HEK293T (cell line): ENCODE measurements around the gene DHRS1.

Source experiments
- FOXA1 ChIP-seq: fragments of 450-650 bp; IDR thresholded peaks from 2 replicates; pipeline ENCODE4 v1.6.1; 2016; ENCODE audit warnings: mild to moderate bottlenecking
- FOXK2 ChIP-seq: fragments of 450-650 bp; IDR thresholded peaks from 2 replicates; pipeline ENCODE4 v1.6.1; 2016; ENCODE audit warnings: mild to moderate bottlenecking
- NFRKB ChIP-seq: fragments of 450-650 bp; IDR thresholded peaks from 2 replicates; pipeline ENCODE4 v1.6.1; 2016; ENCODE audit warnings: mild to moderate bottlenecking, moderate library complexity
- SP1 ChIP-seq: fragments of 450-650 bp; IDR thresholded peaks from 2 replicates; pipeline ENCODE4 v1.6.1; 2017
- SUZ12 ChIP-seq: fragments of 450-650 bp; IDR thresholded peaks from 2 replicates; pipeline ENCODE4 v1.6.1; 2016; ENCODE audit warnings: mild to moderate bottlenecking

GRCh38 chr14:24267516-24267915 is 32.1 kb downstream of the DHRS1 start:
- TF ChIP-seq NFRKB (no peak), FOXK2 (no peak), SP1 (no peak), SUZ12 (no peak), FOXA1 (no peak)
